Measurements from ENCODE around the gene VAV2.

The VAV2 gene

GRCh38 chr9:133737774-133738639 lies 254.1 kb downstream of the VAV2 start, which contains the start of gene SARDH:
SARDH (minus strand) TSS chr9:133738352; CDS start chr9:133734173, 4,179 bp downstream.
- H3K4me3 ChIP-seq (ENCODE audit: low read depth, low read length), result peak within 1 kb of the TSS; percentile 42
- TF ChIP-seq CTCF (IDR thresholded peaks at IDR 0.05; ENCODE audit: low read depth, low read length), result no peak

- TF ChIP-seq CTCF (IDR thresholded peaks at IDR 0.05; ENCODE audit: low read depth, low read length), result no peak
- H3K4me3 ChIP-seq (ENCODE audit: low read depth, low read length), result no peak overlapping the region; the same call in 1 of the 2 replicates
Measured at GRCh38 chr9:133737071-133737773, 254.9 kb downstream of the VAV2 start.

- TF ChIP-seq CTCF (IDR thresholded peaks at IDR 0.05; ENCODE audit: low read depth, low read length), result no peak
- no peak overlapping the region for H3K4me3 ChIP-seq (ENCODE audit: low read depth, low read length)
Measured at GRCh38 chr9:133735931-133736330, 256.2 kb downstream of the VAV2 start.

- TF ChIP-seq CTCF (IDR thresholded peaks at IDR 0.05; ENCODE audit: low read depth, low read length), result no peak
- no peak overlapping the region for H3K4me3 ChIP-seq (ENCODE audit: low read depth, low read length)
Measured at GRCh38 chr9:133735415-133735775, 256.7 kb downstream of the VAV2 start.

- no peak overlapping the region for H3K4me3 ChIP-seq (ENCODE audit: low read depth, low read length)
- no peak for TF ChIP-seq CTCF (IDR thresholded peaks at IDR 0.05; ENCODE audit: low read depth, low read length)
Measured at GRCh38 chr9:133734590-133735414, 257.3 kb downstream of the VAV2 start.

GRCh38 chr9:133733796-133734533 lies 258.2 kb downstream of the VAV2 start:
- H3K4me3 ChIP-seq (ENCODE audit: low read depth, low read length), result no peak overlapping the region
- no peak for TF ChIP-seq CTCF (IDR thresholded peaks at IDR 0.05; ENCODE audit: low read depth, low read length)
